Activated T-helper 1 cell treated with anti-CD3 and anti-CD28 coated beads, Interleukin-12 subunit alpha, Interleukin-12 subunit beta, Interleukin-2, Interleukin-4 antibody, amounts not matched to agents 30 ng/mL and 10 ng/mL and 1 ng/mL, durations not matched to agents 14 hours and 24 hours and 36 hours (primary cell): Measurements from ENCODE around the gene YIF1A. TPM values are rescaled to one million over a fixed set of nuclear protein-coding genes. Genes with fewer than 3 reads are reported as not detected.
A peak's percentile ranks its signal among the peaks of the same experiment; 100 is the strongest.
"Not testable (repeated sequence)": the region's sequence is repeated elsewhere in the genome, so short reads cannot be mapped to it uniquely, and the experiment has no call there.

Source experiments
- DNase-seq: peaks from one replicate; pipeline ENCODE4 v3.0.0; 2021; ENCODE audit warnings: low spot score
- H3K27ac Mint-ChIP-seq: one replicate; pipeline ENCODE4 v1.8.0; 2021; ENCODE audit warnings: mild to moderate bottlenecking, mixed read lengths
- H3K27me3 Mint-ChIP-seq: one replicate; pipeline ENCODE4 v1.8.0; 2022; ENCODE audit warnings: mild to moderate bottlenecking, moderate library complexity, mixed read lengths; ENCODE audit not compliant: insufficient read depth
- H3K36me3 Mint-ChIP-seq: one replicate; pipeline ENCODE4 v1.8.0; 2021; ENCODE audit warnings: low read depth, mixed read lengths
- H3K4me1 Mint-ChIP-seq: one replicate; pipeline ENCODE4 v1.8.0; 2021; ENCODE audit warnings: low read depth, mixed read lengths
- H3K4me3 Mint-ChIP-seq: one replicate; pipeline ENCODE4 v1.8.0; 2021; ENCODE audit warnings: mild to moderate bottlenecking, moderate library complexity, mixed read lengths
- H3K9me3 Mint-ChIP-seq: one replicate; pipeline ENCODE4 v1.8.0; 2021; ENCODE audit warnings: mixed read lengths
- intact Hi-C: fragments of 100-400 bp; cut with micrococcal nuclease; formaldehyde crosslinking; loops from one replicate; pipeline ENCODE4 v1.15.1; 2024
- total RNA-seq: library from RNA; stranded (reverse); gene quantifications from 2 replicates; pipeline ENCODE4 v1.2.3, GENCODE V29; 2022

YIF1A gene
- total RNA-seq, 1 donor from 2014 or later = 127 TPM

DNA sequence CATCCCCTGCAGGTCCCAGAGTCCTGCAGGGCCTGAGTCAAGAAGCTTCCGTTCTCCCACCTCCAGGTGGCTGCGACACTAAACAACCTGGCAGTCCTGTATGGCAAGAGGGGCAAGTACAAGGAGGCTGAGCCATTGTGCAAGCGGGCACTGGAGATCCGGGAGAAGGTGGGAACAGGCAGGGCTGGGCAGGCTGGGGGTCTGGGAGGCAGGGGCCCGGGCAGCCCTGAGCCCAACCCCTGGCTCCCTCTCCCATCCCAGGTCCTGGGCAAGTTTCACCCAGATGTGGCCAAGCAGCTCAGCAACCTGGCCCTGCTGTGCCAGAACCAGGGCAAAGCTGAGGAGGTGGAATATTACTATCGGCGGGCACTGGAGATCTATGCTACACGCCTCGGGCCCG, 25.2 kb downstream of the YIF1A start:
- Mint-ChIP-seq H3K27me3 (peaks cover 2% of the 10 kb centered on the region), H3K4me1 (peaks cover 23% of the 10 kb centered on the region), H3K4me3 (no peak overlapping the region), H3K27ac (no peak overlapping the region), H3K36me3 (peaks cover 36% of the 10 kb centered on the region), H3K9me3 (no peaks in the 10 kb centered on the region)
- intact Hi-C loops = no loop called here
- DNase-seq = no peak

DNA sequence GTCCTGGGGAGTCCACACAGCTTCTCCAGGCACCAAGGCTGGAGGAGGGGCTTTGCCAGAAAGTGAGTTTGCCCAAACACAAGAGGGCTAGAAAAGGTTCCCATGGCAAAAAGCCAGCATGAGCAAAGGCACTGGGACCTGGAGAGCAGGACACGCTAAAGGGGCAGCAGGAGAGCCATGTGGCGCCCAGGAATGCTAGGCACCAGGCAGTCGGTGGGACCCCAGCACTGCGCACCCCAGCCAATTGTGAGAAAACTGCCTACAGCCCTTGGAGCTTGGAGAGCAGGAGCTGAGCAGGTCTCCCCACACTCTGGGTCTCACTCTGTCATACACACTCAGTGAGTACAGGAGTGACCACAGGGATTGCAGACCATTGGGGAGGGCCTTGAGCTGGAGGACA, 25.7 kb downstream of the YIF1A start:
- Mint-ChIP-seq H3K4me3 (no peak overlapping the region), H3K9me3 (no peaks in the 10 kb centered on the region), H3K36me3 (peaks cover 36% of the 10 kb centered on the region), H3K4me1 (peaks cover 25% of the 10 kb centered on the region), H3K27me3 (peaks cover under 1% of the 10 kb centered on the region), H3K27ac (no peak overlapping the region)
- DNase-seq = no peak
- intact Hi-C loops = no loop called here

- intact Hi-C loops = no loop called here
- H3K27me3 Mint-ChIP-seq = no peaks in the 10 kb centered on the region
- H3K9me3 Mint-ChIP-seq = no peaks in the 10 kb centered on the region
- peaks cover 36% of the 10 kb centered on the region for H3K36me3 Mint-ChIP-seq
- no peak overlapping the region for H3K4me3 Mint-ChIP-seq
- DNase-seq = no peak
- peaks cover 21% of the 10 kb centered on the region for H3K4me1 Mint-ChIP-seq
- H3K27ac Mint-ChIP-seq = no peak overlapping the region
These were observed 26.2 kb downstream of the YIF1A start for GRCh38 chr11:66262696-66263095.

DNA sequence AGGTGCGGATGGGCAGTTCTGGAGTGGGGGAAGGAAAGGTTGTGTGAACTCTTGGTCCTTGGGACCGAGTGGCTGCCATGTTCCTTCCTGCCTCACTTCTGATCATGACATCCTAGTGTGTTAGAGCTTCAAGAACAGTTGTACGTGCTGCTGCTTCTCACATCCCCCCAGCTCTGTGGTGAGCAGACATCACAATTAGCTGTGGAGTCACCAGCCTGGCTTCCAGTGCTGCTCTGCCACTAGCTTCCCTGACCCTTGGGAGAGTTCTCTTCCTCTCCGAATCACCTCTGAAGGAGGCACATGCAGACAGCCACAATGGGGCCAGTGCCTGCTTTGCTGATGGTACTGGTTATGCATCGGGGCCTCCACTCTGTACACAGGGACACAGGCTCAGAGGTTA, 26.8 kb downstream of the YIF1A start:
- peaks cover 18% of the 10 kb centered on the region for H3K4me1 Mint-ChIP-seq
- H3K9me3 Mint-ChIP-seq = no peaks in the 10 kb centered on the region
- no peak overlapping the region for H3K27ac Mint-ChIP-seq
- peaks cover 36% of the 10 kb centered on the region for H3K36me3 Mint-ChIP-seq
- H3K4me3 Mint-ChIP-seq = no peak overlapping the region
- DNase-seq = no peak
- intact Hi-C loops = no loop called here
- no peaks in the 10 kb centered on the region for H3K27me3 Mint-ChIP-seq

GRCh38 chr11:66261578-66261977, 27.4 kb downstream of the YIF1A start:
- Mint-ChIP-seq H3K27me3 (no peaks in the 10 kb centered on the region), H3K4me1 (peaks cover 19% of the 10 kb centered on the region), H3K4me3 (no peak overlapping the region), H3K27ac (no peak overlapping the region), H3K9me3 (no peaks in the 10 kb centered on the region), H3K36me3 (peaks cover 33% of the 10 kb centered on the region)
- DNase-seq = no peak
- intact Hi-C loops = no loop called here

DNA sequence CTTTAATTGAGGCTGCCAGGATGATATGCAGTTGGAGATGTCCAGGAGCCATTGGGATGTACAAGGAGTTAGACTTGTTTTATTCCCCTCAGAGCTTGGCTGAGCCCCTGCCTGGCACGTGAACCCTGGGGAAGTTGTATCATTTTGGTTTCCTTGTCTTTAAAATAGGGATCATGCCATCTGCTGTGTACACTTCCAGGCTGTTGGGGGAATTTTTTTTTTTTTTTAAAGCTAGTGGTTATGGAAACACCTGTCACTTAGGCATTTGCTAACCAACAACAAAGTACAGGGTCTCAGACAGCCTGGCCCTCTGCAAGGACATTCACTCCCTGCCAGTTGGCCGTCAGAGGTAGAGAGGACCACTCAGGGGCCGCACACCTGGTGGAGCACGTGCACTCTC, 29.0 kb downstream of the YIF1A start:
- H3K4me3 Mint-ChIP-seq = peak overlapping the region; percentile 93
- no peaks in the 10 kb centered on the region for H3K9me3 Mint-ChIP-seq
- peaks cover 21% of the 10 kb centered on the region for H3K4me1 Mint-ChIP-seq
- peaks cover 32% of the 10 kb centered on the region for H3K36me3 Mint-ChIP-seq
- peak overlapping the region; percentile 18 for H3K27ac Mint-ChIP-seq
- intact Hi-C loops = loop anchor here (2.0 kb wide), 1 partner anchor 69 kb away; no protein-coding TSS in a partner anchor
- no peak for DNase-seq
- no peaks in the 10 kb centered on the region for H3K27me3 Mint-ChIP-seq

- Mint-ChIP-seq H3K9me3 (no peaks in the 10 kb centered on the region), H3K36me3 (peaks cover 25% of the 10 kb centered on the region), H3K4me1 (peaks cover 21% of the 10 kb centered on the region), H3K4me3 (peak overlapping the region; percentile 93), H3K27ac (peak overlapping the region; percentile 25), H3K27me3 (no peaks in the 10 kb centered on the region)
- DNase-seq = no peak
- intact Hi-C loops = loop anchor here (2.0 kb wide), 1 partner anchor 70 kb away; no protein-coding TSS in a partner anchor
These were observed 29.7 kb downstream of the YIF1A start for GRCh38 chr11:66259225-66259624.

DNA sequence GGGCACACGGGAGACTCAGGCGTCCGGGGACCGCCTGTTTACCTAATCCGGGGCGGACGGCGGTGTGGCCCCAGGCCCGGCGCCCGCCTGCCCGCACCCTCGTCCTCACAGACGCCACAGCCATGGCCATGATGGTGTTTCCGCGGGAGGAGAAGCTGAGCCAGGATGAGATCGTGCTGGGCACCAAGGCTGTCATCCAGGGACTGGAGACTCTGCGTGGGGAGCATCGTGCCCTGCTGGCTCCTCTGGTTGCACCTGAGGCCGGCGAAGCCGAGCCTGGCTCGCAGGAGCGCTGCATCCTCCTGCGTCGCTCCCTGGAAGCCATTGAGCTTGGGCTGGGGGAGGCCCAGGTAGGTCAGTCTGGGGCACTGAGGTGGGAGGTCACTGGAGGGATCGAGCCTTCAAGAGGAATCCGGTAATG, 30.5 kb downstream of the YIF1A start:
- no peaks in the 10 kb centered on the region for H3K27me3 Mint-ChIP-seq
- intact Hi-C loops = loop anchor here (1.0 to 2.0 kb wide), 3 partner anchors 31 to 70 kb away; partner anchors contain the start of gene YIF1A
- peak overlapping the region; percentile 93 for H3K4me3 Mint-ChIP-seq
- peak overlapping the region; percentile 61 for H3K27ac Mint-ChIP-seq
- DNase-seq = no peak
- H3K9me3 Mint-ChIP-seq = no peaks in the 10 kb centered on the region
- peaks cover 24% of the 10 kb centered on the region for H3K36me3 Mint-ChIP-seq
- H3K4me1 Mint-ChIP-seq = peaks cover 21% of the 10 kb centered on the region

GRCh38 chr11:66253081-66253480, 35.9 kb downstream of the YIF1A start:
- DNase-seq, intact Hi-C loops, H3K36me3 Mint-ChIP-seq, H3K4me3 Mint-ChIP-seq, H3K9me3 Mint-ChIP-seq, H3K27ac Mint-ChIP-seq, H3K27me3 Mint-ChIP-seq, H3K4me1 Mint-ChIP-seq: not testable (repeated sequence)

DNA sequence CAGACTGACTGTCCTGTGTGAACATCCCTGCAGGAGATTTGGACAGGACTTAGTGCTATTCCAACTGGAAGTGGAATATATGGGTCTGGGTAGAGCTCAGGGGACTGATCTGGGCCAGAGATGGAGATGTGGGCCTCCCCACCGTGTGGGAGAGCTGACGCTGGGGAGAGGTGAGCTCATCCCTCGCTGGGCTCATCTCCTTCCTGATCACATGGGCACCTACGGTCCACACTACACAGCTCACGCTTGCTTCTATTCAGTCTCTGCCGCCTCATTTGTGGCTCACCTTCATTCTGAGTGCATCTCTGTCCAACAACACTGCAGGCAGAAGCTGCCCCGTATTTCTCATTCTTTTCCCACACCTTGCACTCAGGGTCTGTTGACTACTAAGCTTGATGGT, 37.1 kb downstream of the YIF1A start:
- intact Hi-C loops = no loop called here
- no peak for DNase-seq
- Mint-ChIP-seq H3K4me1 (peaks cover 4% of the 10 kb centered on the region), H3K36me3 (peaks cover 12% of the 10 kb centered on the region), H3K9me3 (no peaks in the 10 kb centered on the region), H3K27ac (no peak overlapping the region), H3K27me3 (no peaks in the 10 kb centered on the region), H3K4me3 (no peak overlapping the region)

DNA sequence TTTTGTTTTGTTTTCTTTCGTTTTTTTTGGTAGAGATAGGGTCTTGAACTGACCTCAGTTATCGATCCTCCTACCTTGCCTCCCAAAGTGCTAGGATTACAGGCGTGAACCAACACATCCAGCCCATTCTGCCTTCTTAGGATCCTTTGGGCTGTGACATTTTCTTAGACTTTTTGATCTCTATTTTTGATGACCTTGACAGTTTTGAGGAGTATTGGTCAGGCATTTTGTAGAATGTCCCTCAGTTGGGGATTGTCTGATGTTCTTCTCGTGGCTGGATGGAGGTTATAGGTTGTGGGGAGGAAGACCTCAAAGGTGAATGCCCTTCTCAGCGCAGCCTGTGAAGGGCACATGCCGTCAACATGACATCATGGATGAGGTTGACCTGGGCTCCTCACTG, 40.0 kb downstream of the YIF1A start:
- no peak for DNase-seq
- Mint-ChIP-seq H3K4me1 (no peaks in the 10 kb centered on the region), H3K9me3 (no peaks in the 10 kb centered on the region), H3K27ac (no peak overlapping the region), H3K27me3 (no peaks in the 10 kb centered on the region), H3K36me3 (peaks cover 17% of the 10 kb centered on the region), H3K4me3 (no peak overlapping the region)
- intact Hi-C loops = no loop called here

- H3K27ac Mint-ChIP-seq = no peak overlapping the region
- peaks cover 14% of the 10 kb centered on the region for H3K36me3 Mint-ChIP-seq
- no peak overlapping the region for H3K4me3 Mint-ChIP-seq
- H3K4me1 Mint-ChIP-seq = no peaks in the 10 kb centered on the region
- DNase-seq = no peak
- H3K27me3 Mint-ChIP-seq = no peaks in the 10 kb centered on the region
- intact Hi-C loops = no loop called here
- no peaks in the 10 kb centered on the region for H3K9me3 Mint-ChIP-seq
These were observed 41.1 kb downstream of the YIF1A start for GRCh38 chr11:66247801-66248200.

DNA sequence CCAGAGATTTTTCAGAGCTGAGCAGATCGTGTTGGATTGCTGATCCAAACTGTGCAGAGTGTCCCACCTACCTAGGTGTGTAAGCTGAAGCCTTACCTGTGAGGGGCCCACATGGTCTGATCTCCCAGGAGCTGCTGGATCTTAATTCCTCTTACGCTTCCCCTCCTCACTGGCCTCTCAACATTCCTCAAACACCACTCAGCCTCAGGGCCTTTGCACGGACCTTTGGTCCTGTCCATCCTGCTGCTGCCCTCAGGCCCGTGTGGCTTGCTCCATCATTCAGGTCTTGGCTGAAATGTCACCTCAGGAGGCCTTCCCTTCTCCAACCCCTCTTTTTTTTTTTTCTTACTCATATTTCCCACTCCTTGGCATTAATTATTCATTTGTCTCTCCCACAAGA, 41.6 kb downstream of the YIF1A start:
- intact Hi-C loops = no loop called here
- H3K27me3 Mint-ChIP-seq = no peaks in the 10 kb centered on the region
- no peak overlapping the region for H3K27ac Mint-ChIP-seq
- H3K9me3 Mint-ChIP-seq = no peaks in the 10 kb centered on the region
- H3K4me3 Mint-ChIP-seq = no peak overlapping the region
- DNase-seq = no peak
- peaks cover 14% of the 10 kb centered on the region for H3K36me3 Mint-ChIP-seq
- no peaks in the 10 kb centered on the region for H3K4me1 Mint-ChIP-seq
